IMR-90 (cell line): ENCODE measurements around the gene RHOU. TPM values are rescaled to one million over a fixed set of nuclear protein-coding genes. Genes with fewer than 3 reads are reported as not detected.

Source experiments
- ATAC-seq: fragments of 200-7000 bp; cut with Tn5 transposase; 2 replicates; pipeline ENCODE4 v1.9.1; 2020; ENCODE audit warnings: low read depth, mild to moderate bottlenecking, moderate library complexity
- BruUV-seq: library from RNA; stranded (reverse); fragments of 400-500 nt; replicated peaks from 2 replicates; lab custom pipeline; 2021; lab: Mats Ljungman, UMichigan
- CTCF ChIA-PET: fragments of 300-600 bp; formaldehyde crosslinking; extraction: SDS; loops from one replicate; lab custom pipeline; 2021; ENCODE audit warnings: antibody characterized with exemption; lab: Yijun Ruan, JAX
- POLR2A ChIA-PET: fragments of 300-600 bp; sonication (Branson Sonifier 250); formaldehyde crosslinking; loops from one replicate; lab custom pipeline; 2022; ENCODE audit warnings: antibody characterized with exemption; ENCODE audit not compliant: unreplicated experiment; lab: Charles Lee
- DNase-seq: peaks from one replicate; pipeline ENCODE4 v3.0.0; 2013
- H2AFZ ChIP-seq: replicated peaks from 2 replicates; pipeline ENCODE3; 2013; ENCODE audit warnings: low read length, mild to moderate bottlenecking; ENCODE audit not compliant: poor library complexity
- H2AK5ac ChIP-seq: 2 replicates; pipeline ENCODE4 v1.6.1; 2013; ENCODE audit warnings: low read depth, low read length, inconsistent platforms
- H2AK9ac ChIP-seq: replicated peaks from 2 replicates; pipeline ENCODE3; 2013; ENCODE audit warnings: mild to moderate bottlenecking, low read depth, low read length, moderate library complexity; ENCODE audit not compliant: poor library complexity
- H2BK120ac ChIP-seq: 2 replicates; pipeline ENCODE4 v1.6.1; 2013; ENCODE audit warnings: low read depth, low read length, inconsistent platforms
- H2BK15ac ChIP-seq: 3 replicates; pipeline ENCODE4 v1.6.1; 2013; ENCODE audit warnings: low read depth, low read length, inconsistent platforms
- H2BK20ac ChIP-seq: 2 replicates; pipeline ENCODE4 v1.6.1; 2013; ENCODE audit warnings: low read depth, mild to moderate bottlenecking, inconsistent platforms, low read length, moderate library complexity
- H2BK5ac ChIP-seq: 2 replicates; pipeline ENCODE4 v1.6.1; 2013; ENCODE audit warnings: mild to moderate bottlenecking, low read depth, low read length, inconsistent platforms; ENCODE audit not compliant: poor library complexity, severe bottlenecking
- H3K14ac ChIP-seq: replicated peaks from 2 replicates; pipeline ENCODE4 v1.6.1; 2013; ENCODE audit warnings: low read depth, low read length, inconsistent platforms
- H3K18ac ChIP-seq: 2 replicates; pipeline ENCODE4 v1.6.1; 2013; ENCODE audit warnings: low read depth, low read length, control low read depth
- H3K23ac ChIP-seq: 2 replicates; pipeline ENCODE4 v1.6.1; 2013; ENCODE audit warnings: low read depth, low read length, inconsistent platforms
- H3K27ac ChIP-seq: 2 replicates; pipeline ENCODE4 v1.5.1; 2013; ENCODE audit warnings: mild to moderate bottlenecking, control low read depth, low read length; ENCODE audit not compliant: insufficient read depth
- H3K27me3 ChIP-seq: 2 replicates; pipeline ENCODE4 v1.6.1; 2013; ENCODE audit warnings: low read length; ENCODE audit not compliant: control insufficient read depth, insufficient read depth
- H3K36me3 ChIP-seq: 2 replicates; pipeline ENCODE4 v1.6.1; 2013; ENCODE audit warnings: low read length, mixed read lengths; ENCODE audit not compliant: control insufficient read depth, insufficient read depth
- H3K4ac ChIP-seq: 2 replicates; pipeline ENCODE4 v1.6.1; 2013; ENCODE audit warnings: low read depth, low read length, inconsistent platforms
- H3K4me1 ChIP-seq: 2 replicates; pipeline ENCODE4 v1.6.1; 2013; ENCODE audit warnings: low read length, mixed read lengths; ENCODE audit not compliant: control insufficient read depth, insufficient read depth
- H3K4me2 ChIP-seq: 2 replicates; pipeline ENCODE4 v1.6.1; 2013; ENCODE audit warnings: low read depth, mild to moderate bottlenecking, control low read depth, low read length, moderate library complexity
- H3K4me3 ChIP-seq: 2 replicates; pipeline ENCODE4 v1.5.1; 2013; ENCODE audit warnings: low read depth, mild to moderate bottlenecking, control low read depth, low read length, moderate library complexity; ENCODE audit not compliant: insufficient read depth
- H3K56ac ChIP-seq: 2 replicates; pipeline ENCODE4 v1.6.1; 2013; ENCODE audit warnings: low read length, inconsistent platforms; ENCODE audit not compliant: insufficient read depth; ENCODE audit errors: extremely low read depth
- H3K79me1 ChIP-seq, 2 experiments: 2 replicates each; pipeline ENCODE4 v1.6.1; 2013; ENCODE audit warnings: low read length in 2 of 2, inconsistent platforms in 1 of 2, low read depth in 1 of 2
- H3K9ac ChIP-seq: 2 replicates; pipeline ENCODE4 v1.6.1; 2013; ENCODE audit warnings: low read depth, low read length, control low read depth
- H3K9me1 ChIP-seq: 2 replicates; pipeline ENCODE4 v1.6.1; 2013; ENCODE audit warnings: low read length, inconsistent platforms; ENCODE audit not compliant: insufficient read depth
- H3K9me3 ChIP-seq: 2 replicates; pipeline ENCODE4 v1.6.1; 2013; ENCODE audit warnings: low read length; ENCODE audit not compliant: control insufficient read depth, insufficient read depth
- H4K20me1 ChIP-seq: 2 replicates; pipeline ENCODE4 v1.6.1; 2013; ENCODE audit warnings: low read length, inconsistent platforms; ENCODE audit not compliant: insufficient read depth
- H4K5ac ChIP-seq: 2 replicates; pipeline ENCODE4 v1.6.1; 2013; ENCODE audit warnings: mild to moderate bottlenecking, low read depth, low read length, control low read depth
- H4K8ac ChIP-seq, 2 experiments: 2 replicates each; pipeline ENCODE4 v1.6.1; 2013; ENCODE audit warnings: low read depth in 2 of 2, low read length in 2 of 2, control low read depth in 1 of 2, inconsistent platforms in 1 of 2
- H4K91ac ChIP-seq: 2 replicates; pipeline ENCODE4 v1.6.1; 2013; ENCODE audit warnings: low read depth, low read length, inconsistent platforms; ENCODE audit not compliant: insufficient read depth
- CEBPB ChIP-seq: IDR thresholded peaks from 2 replicates; pipeline ENCODE4 v1.6.1; 2012; ENCODE audit warnings: low read depth, low read length, improper control_type of control experiment
- FOS ChIP-seq: fragments of 150-350 bp; IDR thresholded peaks from 2 replicates; pipeline ENCODE4 v1.6.1; 2016; ENCODE audit warnings: low read depth, low read length
- MAFK ChIP-seq: IDR thresholded peaks from 2 replicates; pipeline ENCODE4 v1.6.1; 2012; ENCODE audit warnings: low read depth, low read length, improper control_type of control experiment
- MAZ ChIP-seq: IDR thresholded peaks from 2 replicates; pipeline ENCODE4 v1.6.1; 2012; ENCODE audit warnings: low read depth, mild to moderate bottlenecking, low read length, improper control_type of control experiment, moderate library complexity, borderline replicate concordance
- MXI1 ChIP-seq: IDR thresholded peaks from 2 replicates; pipeline ENCODE4 v1.6.1; 2012; ENCODE audit warnings: low read depth, mild to moderate bottlenecking, low read length, moderate library complexity, borderline replicate concordance
- NFE2L2 ChIP-seq: fragments of 150-350 bp; IDR thresholded peaks from 2 replicates; pipeline ENCODE4 v1.6.1; 2016; ENCODE audit warnings: low read depth, mild to moderate bottlenecking, low read length
- RAD21 ChIP-seq: IDR thresholded peaks from 2 replicates; pipeline ENCODE4 v1.6.1; 2012; ENCODE audit warnings: low read length, improper control_type of control experiment
- RCOR1 ChIP-seq: IDR thresholded peaks from 2 replicates; pipeline ENCODE4 v1.6.1; 2012; ENCODE audit warnings: mild to moderate bottlenecking, low read length, improper control_type of control experiment; ENCODE audit not compliant: insufficient replicate concordance
- RFX5 ChIP-seq: IDR thresholded peaks from 2 replicates; pipeline ENCODE4 v1.8.0; 2012; ENCODE audit warnings: low read depth, mild to moderate bottlenecking, low read length, moderate library complexity
- SMC3 ChIP-seq: fragments of 150-350 bp; IDR thresholded peaks from 2 replicates; pipeline ENCODE4 v1.6.1; 2016; ENCODE audit warnings: low read depth, mild to moderate bottlenecking, antibody characterized with exemption, low read length, moderate library complexity
- WGBS, 2 experiments: methylation state at CpG; one replicate each; pipeline versions ENCODE4 v1.1.5 to v1.1.7; 2013; ENCODE audit warnings: missing lambda C conversion rate in 2 of 2; ENCODE audit not compliant: insufficient read length in 1 of 2; ENCODE audit errors: extremely low coverage in 2 of 2; 5-methylcytosine and 5-hydroxymethylcytosine counted together
- dilution Hi-C: fragments of 300-500 bp; cut with HindIII; formaldehyde crosslinking; loops from one replicate; pipeline ENCODE4 v1.14.3; 2018; ENCODE audit warnings: low sequenced_read_pairs; ENCODE audit not compliant: unreplicated experiment
- in situ Hi-C: fragments of 300-500 bp; cut with MboI; formaldehyde crosslinking; loops from 3 replicates; pipeline ENCODE4 v1.14.3; 2019; ENCODE audit warnings: low sequenced_read_pairs, inconsistent platforms, mixed read lengths
- intact Hi-C: fragments of 100-400 bp; cut with micrococcal nuclease; formaldehyde crosslinking; loops from 2 replicates; pipeline ENCODE4 v1.10.0; 2022
- polyA plus RNA-seq, 3 experiments: library from polyadenylated mRNA; depleted of rRNA; stranded (reverse); fragments of >200 nt; gene quantifications; 2 replicates each; pipeline ENCODE4 v1.2.3, GENCODE V29; 2012; ENCODE audit warnings: low replicate concordance in 1 of 3
- total RNA-seq: library from RNA; depleted of rRNA; stranded (reverse); fragments of >200 nt; gene quantifications from 2 replicates; pipeline ENCODE4 v1.2.3, GENCODE V29; 2012
- TF ChIP-seq, protein P1 (sequence below): conservative IDR thresholded peaks from 2 replicates; pipeline ENCODE4 v1.5.1; 2012; ENCODE audit warnings: mild to moderate bottlenecking, low read depth, low read length, improper control_type of control experiment
- TF ChIP-seq, protein P2 (sequence below): fragments of 150-350 bp; IDR thresholded peaks from 2 replicates; pipeline ENCODE4 v1.6.1; 2017; ENCODE audit warnings: mild to moderate bottlenecking, antibody characterized with exemption, low read length, low read depth

RHOU gene
- total and polyA plus RNA-seq, 2 of the 4 experiments (the other 2 are of a cell fraction) = 0.44 to 0.72 TPM

DNA sequence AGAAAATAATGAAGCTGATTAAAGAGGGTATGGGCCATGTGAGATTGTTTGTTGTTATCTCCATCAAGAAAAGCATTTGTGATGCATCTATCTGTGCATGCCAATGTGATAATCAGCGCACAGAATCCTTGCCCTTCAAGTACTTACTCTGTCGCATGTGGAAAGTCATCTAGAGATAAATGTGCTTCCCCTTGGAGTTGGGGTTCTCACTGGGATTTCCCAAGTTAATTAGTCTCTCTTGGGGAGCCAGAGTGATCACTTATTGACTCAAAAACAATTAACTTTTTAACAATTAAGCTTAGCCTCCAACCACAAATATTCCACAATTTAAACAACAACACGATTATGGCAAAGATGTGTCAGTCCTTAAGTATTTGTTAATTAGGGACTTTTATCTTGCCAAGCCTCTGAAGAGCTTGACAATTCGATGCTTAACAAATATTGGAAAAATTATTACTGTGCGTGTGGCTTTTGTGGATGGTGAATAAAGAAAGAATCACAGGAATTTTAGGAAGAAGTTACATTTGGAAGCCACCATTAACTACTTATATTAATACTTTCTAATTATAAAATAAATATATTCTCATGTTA, 17.5 kb downstream of the RHOU start:
- Histone ChIP-seq H4K20me1 (no peaks in the 10 kb centered on the region), H3K36me3 (no peaks in the 10 kb centered on the region), H4K91ac (no peak overlapping the region), H3K4me3 (no peak overlapping the region), H2AK9ac (no peak overlapping the region), H3K9me1 (no peaks in the 10 kb centered on the region), H3K9me3 (no peaks in the 10 kb centered on the region; the same call in 1 of the 2 replicates), H2AK5ac (no peak overlapping the region), H3K4me1 (no peaks in the 10 kb centered on the region), H3K23ac (no peak overlapping the region), H3K14ac (no peak overlapping the region), H4K5ac (no peak overlapping the region), H2BK15ac (no peak overlapping the region), H3K4ac (no peak overlapping the region), H3K27me3 (peaks cover 43% of the 10 kb centered on the region), H3K79me1 (no peaks in the 10 kb centered on the region), H3K18ac (no peak overlapping the region), H3K56ac (no peak overlapping the region), H3K9ac (no peak overlapping the region), H2BK120ac (no peak overlapping the region), H3K4me2 (no peak overlapping the region), H2BK5ac (no peak overlapping the region), H4K8ac (no peak overlapping the region), H2BK20ac (no peak overlapping the region), H2AFZ (no peak overlapping the region), H3K27ac (no peak overlapping the region)
- intact Hi-C loops (no loop called here), dilution Hi-C loops (no loop called here), in situ Hi-C loops (no loop called here)
- no CpG with 5 or more reads among the region's 5 CpGs for WGBS, 2 experiments
- BruUV-seq = no TSS peak
- DNase-seq = no peak
- TF ChIP-seq RAD21 (no peak), SMC3 (no peak), MXI1 (no peak), MAZ (no peak), RFX5 (no peak), FOS (no peak), CEBPB (no peak), NFE2L2 (no peak), MAFK (no peak), RCOR1 (no peak)
- TF ChIP-seq, protein P1, sequence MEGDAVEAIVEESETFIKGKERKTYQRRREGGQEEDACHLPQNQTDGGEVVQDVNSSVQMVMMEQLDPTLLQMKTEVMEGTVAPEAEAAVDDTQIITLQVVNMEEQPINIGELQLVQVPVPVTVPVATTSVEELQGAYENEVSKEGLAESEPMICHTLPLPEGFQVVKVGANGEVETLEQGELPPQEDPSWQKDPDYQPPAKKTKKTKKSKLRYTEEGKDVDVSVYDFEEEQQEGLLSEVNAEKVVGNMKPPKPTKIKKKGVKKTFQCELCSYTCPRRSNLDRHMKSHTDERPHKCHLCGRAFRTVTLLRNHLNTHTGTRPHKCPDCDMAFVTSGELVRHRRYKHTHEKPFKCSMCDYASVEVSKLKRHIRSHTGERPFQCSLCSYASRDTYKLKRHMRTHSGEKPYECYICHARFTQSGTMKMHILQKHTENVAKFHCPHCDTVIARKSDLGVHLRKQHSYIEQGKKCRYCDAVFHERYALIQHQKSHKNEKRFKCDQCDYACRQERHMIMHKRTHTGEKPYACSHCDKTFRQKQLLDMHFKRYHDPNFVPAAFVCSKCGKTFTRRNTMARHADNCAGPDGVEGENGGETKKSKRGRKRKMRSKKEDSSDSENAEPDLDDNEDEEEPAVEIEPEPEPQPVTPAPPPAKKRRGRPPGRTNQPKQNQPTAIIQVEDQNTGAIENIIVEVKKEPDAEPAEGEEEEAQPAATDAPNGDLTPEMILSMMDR = no peak
- TF ChIP-seq, protein P2, sequence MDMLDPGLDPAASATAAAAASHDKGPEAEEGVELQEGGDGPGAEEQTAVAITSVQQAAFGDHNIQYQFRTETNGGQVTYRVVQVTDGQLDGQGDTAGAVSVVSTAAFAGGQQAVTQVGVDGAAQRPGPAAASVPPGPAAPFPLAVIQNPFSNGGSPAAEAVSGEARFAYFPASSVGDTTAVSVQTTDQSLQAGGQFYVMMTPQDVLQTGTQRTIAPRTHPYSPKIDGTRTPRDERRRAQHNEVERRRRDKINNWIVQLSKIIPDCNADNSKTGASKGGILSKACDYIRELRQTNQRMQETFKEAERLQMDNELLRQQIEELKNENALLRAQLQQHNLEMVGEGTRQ = no peak
- ATAC-seq = no peak
- ChIA-PET CTCF (no interaction called here), POLR2A (no interaction called here)
